ENCODE results near the gene MEI4. TPM values are rescaled to one million over a fixed set of nuclear protein-coding genes. Genes with fewer than 3 reads are reported as not detected.

The MEI4 gene
- total RNA-seq, 1 experiment from 2014 or later, result 0.20 TPM

DNA sequence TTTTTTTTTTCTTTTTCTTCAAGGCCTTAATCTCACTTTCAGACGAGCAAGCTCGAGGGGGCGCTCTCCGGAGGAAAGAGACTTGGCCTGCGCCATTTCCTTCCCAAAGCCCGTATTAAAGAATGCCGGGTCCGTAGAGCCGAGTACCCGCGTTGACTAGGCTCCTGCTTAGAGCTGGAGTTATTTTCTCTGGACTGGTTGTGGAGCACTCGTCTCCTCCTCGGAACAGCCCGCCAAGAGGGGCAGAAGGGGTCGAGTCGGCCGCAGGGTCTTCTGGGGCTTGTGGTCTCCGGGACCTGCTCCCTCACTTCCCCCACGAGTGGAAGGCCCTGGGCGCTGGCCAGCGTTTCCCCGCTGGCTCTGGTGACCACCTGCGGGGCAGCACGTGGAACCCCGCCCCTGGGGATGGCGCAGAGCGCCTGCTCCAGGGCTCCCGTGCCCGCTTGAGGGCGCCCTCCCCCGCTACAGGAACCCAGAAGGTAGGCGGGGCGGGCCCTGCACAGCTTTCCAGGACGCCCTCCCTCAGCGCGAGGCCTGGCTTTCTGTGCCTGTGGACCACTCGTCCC, 2.7 kb upstream of the MEI4 start (continued):
- TF ChIP-seq, protein P1, sequence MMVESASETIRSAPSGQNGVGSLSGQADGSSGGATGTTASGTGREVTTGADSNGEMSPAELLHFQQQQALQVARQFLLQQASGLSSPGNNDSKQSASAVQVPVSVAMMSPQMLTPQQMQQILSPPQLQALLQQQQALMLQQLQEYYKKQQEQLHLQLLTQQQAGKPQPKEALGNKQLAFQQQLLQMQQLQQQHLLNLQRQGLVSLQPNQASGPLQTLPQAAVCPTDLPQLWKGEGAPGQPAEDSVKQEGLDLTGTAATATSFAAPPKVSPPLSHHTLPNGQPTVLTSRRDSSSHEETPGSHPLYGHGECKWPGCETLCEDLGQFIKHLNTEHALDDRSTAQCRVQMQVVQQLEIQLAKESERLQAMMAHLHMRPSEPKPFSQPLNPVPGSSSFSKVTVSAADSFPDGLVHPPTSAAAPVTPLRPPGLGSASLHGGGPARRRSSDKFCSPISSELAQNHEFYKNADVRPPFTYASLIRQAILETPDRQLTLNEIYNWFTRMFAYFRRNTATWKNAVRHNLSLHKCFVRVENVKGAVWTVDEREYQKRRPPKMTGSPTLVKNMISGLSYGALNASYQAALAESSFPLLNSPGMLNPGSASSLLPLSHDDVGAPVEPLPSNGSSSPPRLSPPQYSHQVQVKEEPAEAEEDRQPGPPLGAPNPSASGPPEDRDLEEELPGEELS (CRISPR knock-in tag; IDR thresholded peaks at IDR 0.05), result peak; percentile 47; the same call in 1 of the 2 replicates
- TF ChIP-seq SP1 (CRISPR knock-in tag; conservative IDR thresholded peaks at IDR 0.05) (peak; percentile 73), CBFB (CRISPR knock-in tag; IDR thresholded peaks at IDR 0.05; ENCODE audit: low read depth) (no peak), NFYB (CRISPR knock-in tag; conservative IDR thresholded peaks at IDR 0.05; ENCODE audit: low read depth) (no peak), TP53 (CRISPR knock-in tag; IDR thresholded peaks at IDR 0.05) (0 out of 2 replicates have a peak, but pooled peaks have one; percentile 49), SMAD3 (CRISPR knock-in tag; IDR thresholded peaks at IDR 0.05; ENCODE audit: borderline replicate concordance) (no peak), MYBL2 (CRISPR knock-in tag; IDR thresholded peaks at IDR 0.05) (no peak), HMGA2 (CRISPR knock-in tag; IDR thresholded peaks at IDR 0.05) (no peak), ESRRA (CRISPR knock-in tag; IDR thresholded peaks at IDR 0.05; ENCODE audit: borderline replicate concordance) (no peak), JAZF1 (CRISPR knock-in tag; IDR thresholded peaks at IDR 0.05) (no peak)
- TF ChIP-seq, protein P2, sequence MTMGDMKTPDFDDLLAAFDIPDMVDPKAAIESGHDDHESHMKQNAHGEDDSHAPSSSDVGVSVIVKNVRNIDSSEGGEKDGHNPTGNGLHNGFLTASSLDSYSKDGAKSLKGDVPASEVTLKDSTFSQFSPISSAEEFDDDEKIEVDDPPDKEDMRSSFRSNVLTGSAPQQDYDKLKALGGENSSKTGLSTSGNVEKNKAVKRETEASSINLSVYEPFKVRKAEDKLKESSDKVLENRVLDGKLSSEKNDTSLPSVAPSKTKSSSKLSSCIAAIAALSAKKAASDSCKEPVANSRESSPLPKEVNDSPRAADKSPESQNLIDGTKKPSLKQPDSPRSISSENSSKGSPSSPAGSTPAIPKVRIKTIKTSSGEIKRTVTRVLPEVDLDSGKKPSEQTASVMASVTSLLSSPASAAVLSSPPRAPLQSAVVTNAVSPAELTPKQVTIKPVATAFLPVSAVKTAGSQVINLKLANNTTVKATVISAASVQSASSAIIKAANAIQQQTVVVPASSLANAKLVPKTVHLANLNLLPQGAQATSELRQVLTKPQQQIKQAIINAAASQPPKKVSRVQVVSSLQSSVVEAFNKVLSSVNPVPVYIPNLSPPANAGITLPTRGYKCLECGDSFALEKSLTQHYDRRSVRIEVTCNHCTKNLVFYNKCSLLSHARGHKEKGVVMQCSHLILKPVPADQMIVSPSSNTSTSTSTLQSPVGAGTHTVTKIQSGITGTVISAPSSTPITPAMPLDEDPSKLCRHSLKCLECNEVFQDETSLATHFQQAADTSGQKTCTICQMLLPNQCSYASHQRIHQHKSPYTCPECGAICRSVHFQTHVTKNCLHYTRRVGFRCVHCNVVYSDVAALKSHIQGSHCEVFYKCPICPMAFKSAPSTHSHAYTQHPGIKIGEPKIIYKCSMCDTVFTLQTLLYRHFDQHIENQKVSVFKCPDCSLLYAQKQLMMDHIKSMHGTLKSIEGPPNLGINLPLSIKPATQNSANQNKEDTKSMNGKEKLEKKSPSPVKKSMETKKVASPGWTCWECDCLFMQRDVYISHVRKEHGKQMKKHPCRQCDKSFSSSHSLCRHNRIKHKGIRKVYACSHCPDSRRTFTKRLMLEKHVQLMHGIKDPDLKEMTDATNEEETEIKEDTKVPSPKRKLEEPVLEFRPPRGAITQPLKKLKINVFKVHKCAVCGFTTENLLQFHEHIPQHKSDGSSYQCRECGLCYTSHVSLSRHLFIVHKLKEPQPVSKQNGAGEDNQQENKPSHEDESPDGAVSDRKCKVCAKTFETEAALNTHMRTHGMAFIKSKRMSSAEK (CRISPR knock-in tag; IDR thresholded peaks at IDR 0.05; ENCODE audit: borderline replicate concordance), result no peak
- TF ChIP-seq, protein P3, sequence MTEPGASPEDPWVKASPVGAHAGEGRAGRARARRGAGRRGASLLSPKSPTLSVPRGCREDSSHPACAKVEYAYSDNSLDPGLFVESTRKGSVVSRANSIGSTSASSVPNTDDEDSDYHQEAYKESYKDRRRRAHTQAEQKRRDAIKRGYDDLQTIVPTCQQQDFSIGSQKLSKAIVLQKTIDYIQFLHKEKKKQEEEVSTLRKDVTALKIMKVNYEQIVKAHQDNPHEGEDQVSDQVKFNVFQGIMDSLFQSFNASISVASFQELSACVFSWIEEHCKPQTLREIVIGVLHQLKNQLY (CRISPR knock-in tag; IDR thresholded peaks at IDR 0.05), result no peak
- TF ChIP-seq, protein P4, sequence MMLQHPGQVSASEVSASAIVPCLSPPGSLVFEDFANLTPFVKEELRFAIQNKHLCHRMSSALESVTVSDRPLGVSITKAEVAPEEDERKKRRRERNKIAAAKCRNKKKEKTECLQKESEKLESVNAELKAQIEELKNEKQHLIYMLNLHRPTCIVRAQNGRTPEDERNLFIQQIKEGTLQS (CRISPR knock-in tag; conservative IDR thresholded peaks at IDR 0.05), result no peak
- TF ChIP-seq, protein P5, sequence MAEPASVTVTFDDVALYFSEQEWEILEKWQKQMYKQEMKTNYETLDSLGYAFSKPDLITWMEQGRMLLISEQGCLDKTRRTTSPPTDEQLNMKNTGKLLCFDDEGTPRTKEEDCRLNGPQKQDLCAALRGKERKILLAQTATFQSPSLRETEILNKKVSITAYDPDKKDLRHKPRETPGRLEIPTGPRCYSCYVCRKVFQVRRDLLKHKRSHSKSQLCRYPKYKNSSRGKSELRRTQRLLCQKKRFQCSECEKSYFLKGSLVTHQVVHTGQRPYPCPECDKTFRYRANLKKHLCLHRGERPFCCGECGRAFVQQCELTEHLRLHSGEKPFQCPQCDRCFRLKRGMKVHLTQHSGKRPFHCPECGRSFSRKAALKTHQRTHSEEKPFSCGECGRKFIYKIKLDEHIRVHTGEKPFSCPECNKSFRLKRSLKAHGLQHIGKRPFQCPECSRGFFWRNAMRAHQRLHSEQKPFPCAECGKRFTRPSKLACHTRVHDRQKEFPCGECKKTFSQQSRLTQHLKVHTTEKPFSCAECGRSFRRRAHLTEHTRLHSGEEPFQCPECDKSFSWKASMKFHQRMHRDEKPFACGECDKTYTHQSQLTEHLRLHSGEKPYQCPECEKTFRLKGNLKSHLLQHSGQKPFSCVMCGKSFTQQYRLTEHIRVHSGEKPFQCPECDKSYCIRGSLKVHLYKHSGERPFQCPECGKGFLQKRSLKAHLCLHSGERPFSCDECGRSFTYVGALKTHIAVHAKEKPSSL (CRISPR knock-in tag; conservative IDR thresholded peaks at IDR 0.05), result no peak
- TF ChIP-seq, protein P6, sequence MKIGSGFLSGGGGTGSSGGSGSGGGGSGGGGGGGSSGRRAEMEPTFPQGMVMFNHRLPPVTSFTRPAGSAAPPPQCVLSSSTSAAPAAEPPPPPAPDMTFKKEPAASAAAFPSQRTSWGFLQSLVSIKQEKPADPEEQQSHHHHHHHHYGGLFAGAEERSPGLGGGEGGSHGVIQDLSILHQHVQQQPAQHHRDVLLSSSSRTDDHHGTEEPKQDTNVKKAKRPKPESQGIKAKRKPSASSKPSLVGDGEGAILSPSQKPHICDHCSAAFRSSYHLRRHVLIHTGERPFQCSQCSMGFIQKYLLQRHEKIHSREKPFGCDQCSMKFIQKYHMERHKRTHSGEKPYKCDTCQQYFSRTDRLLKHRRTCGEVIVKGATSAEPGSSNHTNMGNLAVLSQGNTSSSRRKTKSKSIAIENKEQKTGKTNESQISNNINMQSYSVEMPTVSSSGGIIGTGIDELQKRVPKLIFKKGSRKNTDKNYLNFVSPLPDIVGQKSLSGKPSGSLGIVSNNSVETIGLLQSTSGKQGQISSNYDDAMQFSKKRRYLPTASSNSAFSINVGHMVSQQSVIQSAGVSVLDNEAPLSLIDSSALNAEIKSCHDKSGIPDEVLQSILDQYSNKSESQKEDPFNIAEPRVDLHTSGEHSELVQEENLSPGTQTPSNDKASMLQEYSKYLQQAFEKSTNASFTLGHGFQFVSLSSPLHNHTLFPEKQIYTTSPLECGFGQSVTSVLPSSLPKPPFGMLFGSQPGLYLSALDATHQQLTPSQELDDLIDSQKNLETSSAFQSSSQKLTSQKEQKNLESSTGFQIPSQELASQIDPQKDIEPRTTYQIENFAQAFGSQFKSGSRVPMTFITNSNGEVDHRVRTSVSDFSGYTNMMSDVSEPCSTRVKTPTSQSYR (CRISPR knock-in tag; IDR thresholded peaks at IDR 0.05), result 0 out of 2 replicates have a peak, but pooled peaks have one; percentile 45
- TF ChIP-seq, protein P7, sequence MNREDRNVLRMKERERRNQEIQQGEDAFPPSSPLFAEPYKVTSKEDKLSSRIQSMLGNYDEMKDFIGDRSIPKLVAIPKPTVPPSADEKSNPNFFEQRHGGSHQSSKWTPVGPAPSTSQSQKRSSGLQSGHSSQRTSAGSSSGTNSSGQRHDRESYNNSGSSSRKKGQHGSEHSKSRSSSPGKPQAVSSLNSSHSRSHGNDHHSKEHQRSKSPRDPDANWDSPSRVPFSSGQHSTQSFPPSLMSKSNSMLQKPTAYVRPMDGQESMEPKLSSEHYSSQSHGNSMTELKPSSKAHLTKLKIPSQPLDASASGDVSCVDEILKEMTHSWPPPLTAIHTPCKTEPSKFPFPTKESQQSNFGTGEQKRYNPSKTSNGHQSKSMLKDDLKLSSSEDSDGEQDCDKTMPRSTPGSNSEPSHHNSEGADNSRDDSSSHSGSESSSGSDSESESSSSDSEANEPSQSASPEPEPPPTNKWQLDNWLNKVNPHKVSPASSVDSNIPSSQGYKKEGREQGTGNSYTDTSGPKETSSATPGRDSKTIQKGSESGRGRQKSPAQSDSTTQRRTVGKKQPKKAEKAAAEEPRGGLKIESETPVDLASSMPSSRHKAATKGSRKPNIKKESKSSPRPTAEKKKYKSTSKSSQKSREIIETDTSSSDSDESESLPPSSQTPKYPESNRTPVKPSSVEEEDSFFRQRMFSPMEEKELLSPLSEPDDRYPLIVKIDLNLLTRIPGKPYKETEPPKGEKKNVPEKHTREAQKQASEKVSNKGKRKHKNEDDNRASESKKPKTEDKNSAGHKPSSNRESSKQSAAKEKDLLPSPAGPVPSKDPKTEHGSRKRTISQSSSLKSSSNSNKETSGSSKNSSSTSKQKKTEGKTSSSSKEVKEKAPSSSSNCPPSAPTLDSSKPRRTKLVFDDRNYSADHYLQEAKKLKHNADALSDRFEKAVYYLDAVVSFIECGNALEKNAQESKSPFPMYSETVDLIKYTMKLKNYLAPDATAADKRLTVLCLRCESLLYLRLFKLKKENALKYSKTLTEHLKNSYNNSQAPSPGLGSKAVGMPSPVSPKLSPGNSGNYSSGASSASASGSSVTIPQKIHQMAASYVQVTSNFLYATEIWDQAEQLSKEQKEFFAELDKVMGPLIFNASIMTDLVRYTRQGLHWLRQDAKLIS (CRISPR knock-in tag; IDR thresholded peaks at IDR 0.05; ENCODE audit: borderline replicate concordance), result no peak
- TF ChIP-seq, protein P8, sequence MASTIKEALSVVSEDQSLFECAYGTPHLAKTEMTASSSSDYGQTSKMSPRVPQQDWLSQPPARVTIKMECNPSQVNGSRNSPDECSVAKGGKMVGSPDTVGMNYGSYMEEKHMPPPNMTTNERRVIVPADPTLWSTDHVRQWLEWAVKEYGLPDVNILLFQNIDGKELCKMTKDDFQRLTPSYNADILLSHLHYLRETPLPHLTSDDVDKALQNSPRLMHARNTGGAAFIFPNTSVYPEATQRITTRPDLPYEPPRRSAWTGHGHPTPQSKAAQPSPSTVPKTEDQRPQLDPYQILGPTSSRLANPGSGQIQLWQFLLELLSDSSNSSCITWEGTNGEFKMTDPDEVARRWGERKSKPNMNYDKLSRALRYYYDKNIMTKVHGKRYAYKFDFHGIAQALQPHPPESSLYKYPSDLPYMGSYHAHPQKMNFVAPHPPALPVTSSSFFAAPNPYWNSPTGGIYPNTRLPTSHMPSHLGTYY (CRISPR knock-in tag; IDR thresholded peaks at IDR 0.05), result no peak
- TF ChIP-seq, protein P9, sequence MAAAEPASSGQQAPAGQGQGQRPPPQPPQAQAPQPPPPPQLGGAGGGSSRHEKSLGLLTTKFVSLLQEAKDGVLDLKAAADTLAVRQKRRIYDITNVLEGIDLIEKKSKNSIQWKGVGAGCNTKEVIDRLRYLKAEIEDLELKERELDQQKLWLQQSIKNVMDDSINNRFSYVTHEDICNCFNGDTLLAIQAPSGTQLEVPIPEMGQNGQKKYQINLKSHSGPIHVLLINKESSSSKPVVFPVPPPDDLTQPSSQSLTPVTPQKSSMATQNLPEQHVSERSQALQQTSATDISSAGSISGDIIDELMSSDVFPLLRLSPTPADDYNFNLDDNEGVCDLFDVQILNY (CRISPR knock-in tag; IDR thresholded peaks at IDR 0.05), result 0 out of 2 replicates have a peak, but pooled peaks have one; percentile 38

Measured in WTC11 (cell line).